Type B pancreatic cell (in vitro differentiated cells): ENCODE data around the gene ZNF792. TPM values are rescaled to one million over a fixed set of nuclear protein-coding genes. Genes with fewer than 3 reads are reported as not detected.

Experiments
- DNase-seq: peaks from one replicate; pipeline ENCODE4 v3.0.0; 2021; ENCODE audit warnings: mixed read lengths; ENCODE audit not compliant: unreplicated experiment; ENCODE audit errors: extremely low spot score
- H3K27ac Mint-ChIP-seq: 2 replicates; pipeline ENCODE4 v1.8.0; 2021; ENCODE audit warnings: mild to moderate bottlenecking, mixed read lengths
- H3K27me3 Mint-ChIP-seq: 2 replicates; pipeline ENCODE4 v1.8.0; 2021; ENCODE audit warnings: mixed read lengths
- H3K36me3 Mint-ChIP-seq: 2 replicates; pipeline ENCODE4 v1.8.0; 2021; ENCODE audit warnings: mixed read lengths
- H3K4me1 Mint-ChIP-seq: one replicate; pipeline ENCODE4 v1.8.0; 2021; ENCODE audit warnings: mixed read lengths; ENCODE audit not compliant: unreplicated experiment
- H3K4me3 Mint-ChIP-seq: 2 replicates; pipeline ENCODE4 v1.8.0; 2021; ENCODE audit warnings: mild to moderate bottlenecking, mixed read lengths
- H3K9me3 Mint-ChIP-seq: 2 replicates; pipeline ENCODE4 v1.8.0; 2021; ENCODE audit warnings: mixed read lengths
- total RNA-seq: library from RNA; stranded (reverse); gene quantifications from 2 replicates; pipeline ENCODE4 v1.2.1, GENCODE V29; 2021; ENCODE audit warnings: low replicate concordance
- TF ChIP-seq, protein P1 (sequence below): fragments of 200-600 bp; sonication (generic); conservative IDR thresholded peaks from 2 replicates; pipeline ENCODE4 v1.5.0; 2021; ENCODE audit warnings: antibody characterized with exemption, mild to moderate bottlenecking

ZNF792 gene
- total RNA-seq, 1 donor from 2014 or later: 6.5 TPM

DNA sequence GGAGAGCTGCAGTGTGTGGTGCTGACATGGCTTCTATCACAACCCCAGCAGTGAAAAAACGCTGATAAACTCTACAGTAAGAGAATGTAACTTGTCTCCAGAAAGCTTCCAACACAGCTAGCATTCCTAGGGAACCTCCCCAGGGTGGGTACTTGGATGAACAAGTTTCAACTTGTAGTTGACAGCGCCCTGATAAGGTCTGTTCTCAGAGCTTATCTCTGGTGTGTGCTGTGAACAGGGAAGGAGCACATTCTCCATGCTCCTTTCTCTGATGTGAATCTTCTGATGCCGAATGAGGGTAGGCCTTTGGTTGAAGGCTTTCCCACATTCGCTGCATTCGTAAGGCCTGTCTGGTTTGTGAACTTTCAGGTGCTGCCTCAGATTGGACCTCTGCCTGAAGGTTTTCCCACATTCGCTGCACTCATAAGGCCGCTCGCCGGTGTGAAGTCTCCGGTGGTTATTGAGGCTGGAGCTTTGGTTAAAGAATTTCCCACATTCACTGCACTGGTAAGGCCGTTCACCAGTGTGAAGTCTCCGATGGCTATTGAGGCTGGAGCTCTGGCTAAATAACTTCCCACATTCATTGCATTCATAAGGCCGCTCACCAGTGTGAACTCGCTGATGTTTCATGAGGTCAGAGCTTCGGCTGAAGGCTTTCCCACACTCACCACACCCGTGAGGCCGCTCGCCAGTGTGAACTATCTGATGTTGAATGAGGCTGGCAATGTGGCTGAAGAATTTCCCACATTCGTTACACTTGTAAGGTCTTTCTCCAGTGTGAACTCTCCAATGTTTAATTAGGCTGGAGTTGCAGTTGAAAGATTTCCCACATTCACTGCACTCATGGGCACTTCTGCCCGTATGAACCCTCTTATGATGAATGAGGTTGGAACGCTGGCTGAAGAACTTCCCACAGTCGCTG lies 5.9 kb downstream of the ZNF792 start:
- TF ChIP-seq, protein P1, sequence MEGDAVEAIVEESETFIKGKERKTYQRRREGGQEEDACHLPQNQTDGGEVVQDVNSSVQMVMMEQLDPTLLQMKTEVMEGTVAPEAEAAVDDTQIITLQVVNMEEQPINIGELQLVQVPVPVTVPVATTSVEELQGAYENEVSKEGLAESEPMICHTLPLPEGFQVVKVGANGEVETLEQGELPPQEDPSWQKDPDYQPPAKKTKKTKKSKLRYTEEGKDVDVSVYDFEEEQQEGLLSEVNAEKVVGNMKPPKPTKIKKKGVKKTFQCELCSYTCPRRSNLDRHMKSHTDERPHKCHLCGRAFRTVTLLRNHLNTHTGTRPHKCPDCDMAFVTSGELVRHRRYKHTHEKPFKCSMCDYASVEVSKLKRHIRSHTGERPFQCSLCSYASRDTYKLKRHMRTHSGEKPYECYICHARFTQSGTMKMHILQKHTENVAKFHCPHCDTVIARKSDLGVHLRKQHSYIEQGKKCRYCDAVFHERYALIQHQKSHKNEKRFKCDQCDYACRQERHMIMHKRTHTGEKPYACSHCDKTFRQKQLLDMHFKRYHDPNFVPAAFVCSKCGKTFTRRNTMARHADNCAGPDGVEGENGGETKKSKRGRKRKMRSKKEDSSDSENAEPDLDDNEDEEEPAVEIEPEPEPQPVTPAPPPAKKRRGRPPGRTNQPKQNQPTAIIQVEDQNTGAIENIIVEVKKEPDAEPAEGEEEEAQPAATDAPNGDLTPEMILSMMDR: no peak
- Mint-ChIP-seq H3K4me3 (no peak overlapping the region), H3K27ac (no peak overlapping the region), H3K36me3 (peaks cover 79% of the 10 kb centered on the region), H3K4me1 (peaks cover 14% of the 10 kb centered on the region), H3K9me3 (peaks cover 20% of the 10 kb centered on the region), H3K27me3 (no peaks in the 10 kb centered on the region)
- no peak for DNase-seq

DNA sequence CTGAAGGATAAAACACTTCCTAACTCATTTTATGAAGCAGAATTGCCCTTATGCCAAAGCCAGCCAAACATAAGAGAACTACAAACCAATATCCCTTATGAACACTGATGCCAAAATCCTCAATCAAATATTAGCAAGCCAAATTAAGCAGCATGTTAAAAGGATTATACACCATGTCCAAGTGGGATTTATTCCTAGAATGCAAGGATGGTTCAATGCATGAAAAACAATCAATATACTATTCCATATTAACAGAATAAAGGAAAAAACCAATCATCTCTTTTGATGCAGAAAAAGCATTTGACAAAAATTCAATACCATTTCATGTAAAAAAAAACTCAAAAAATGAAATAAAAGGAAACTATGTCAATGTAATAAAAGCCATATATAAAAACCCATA lies 10.9 kb downstream of the ZNF792 start:
- H3K36me3 Mint-ChIP-seq: peaks cover 53% of the 10 kb centered on the region
- H3K4me3 Mint-ChIP-seq: no peak overlapping the region
- no peak for DNase-seq
- no peak overlapping the region for H3K27ac Mint-ChIP-seq
- H3K9me3 Mint-ChIP-seq: peaks cover 23% of the 10 kb centered on the region
- no peaks in the 10 kb centered on the region for H3K4me1 Mint-ChIP-seq
- H3K27me3 Mint-ChIP-seq: no peaks in the 10 kb centered on the region
- TF ChIP-seq, protein P1: no peak

DNA sequence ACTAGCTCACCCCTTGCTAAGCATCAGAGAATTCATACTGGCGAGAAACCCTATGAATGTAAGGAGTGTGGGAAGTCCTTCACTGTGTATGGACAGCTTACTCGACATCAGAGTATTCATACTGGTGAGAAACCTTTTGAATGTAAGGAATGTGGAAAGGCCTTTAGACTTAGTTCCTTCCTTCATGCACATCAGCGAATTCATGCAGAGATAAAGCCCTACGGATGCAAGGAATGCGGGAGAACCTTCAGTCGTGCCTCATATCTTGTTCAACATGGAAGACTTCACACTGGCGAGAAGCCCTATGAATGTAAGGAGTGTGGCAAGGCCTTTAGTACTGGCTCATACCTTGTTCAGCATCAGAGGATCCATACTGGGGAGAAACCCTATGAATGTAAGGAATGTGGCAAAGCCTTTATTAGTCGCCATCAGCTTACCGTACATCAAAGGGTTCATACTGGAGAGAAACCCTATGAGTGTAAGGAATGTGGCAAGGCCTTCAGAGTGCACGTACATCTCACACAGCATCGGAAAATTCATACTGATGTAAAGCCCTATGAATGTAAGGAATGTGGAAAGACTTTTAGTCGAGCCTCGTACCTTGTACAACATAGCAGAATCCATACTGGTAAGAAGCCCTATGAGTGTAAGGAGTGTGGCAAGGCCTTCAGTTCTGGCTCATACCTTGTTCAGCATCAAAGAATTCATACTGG lies 20.0 kb downstream of the ZNF792 start:
- Mint-ChIP-seq H3K36me3 (peaks cover 49% of the 10 kb centered on the region), H3K9me3 (peaks cover 20% of the 10 kb centered on the region), H3K27me3 (no peaks in the 10 kb centered on the region), H3K4me1 (no peaks in the 10 kb centered on the region), H3K27ac (no peak overlapping the region), H3K4me3 (no peak overlapping the region)
- TF ChIP-seq, protein P1: no peak
- DNase-seq: no peak

DNA sequence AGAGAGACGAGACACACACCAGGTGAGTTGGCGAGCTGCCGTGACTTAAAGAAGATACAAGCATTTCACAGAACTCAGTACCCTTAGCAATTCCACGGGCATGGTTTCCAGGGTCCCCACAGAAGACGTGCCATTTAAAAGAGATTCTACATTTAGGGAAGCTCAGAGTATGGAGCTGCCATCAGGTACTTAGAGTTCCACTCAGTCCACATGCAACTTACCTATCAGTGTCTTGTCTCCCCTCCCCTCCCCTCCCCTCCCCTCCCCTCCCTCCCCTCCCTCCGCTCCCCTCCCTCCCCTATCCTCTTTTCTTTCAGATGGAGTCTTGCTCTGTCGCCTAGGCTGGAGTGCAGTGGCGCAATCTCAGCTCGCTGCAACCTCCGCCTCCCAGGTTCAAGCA lies 25.1 kb downstream of the ZNF792 start:
- Mint-ChIP-seq H3K4me3 (no peak overlapping the region), H3K4me1 (no peaks in the 10 kb centered on the region), H3K36me3 (peaks cover 52% of the 10 kb centered on the region), H3K27ac (no peak overlapping the region), H3K27me3 (no peaks in the 10 kb centered on the region), H3K9me3 (peaks cover 8% of the 10 kb centered on the region)
- DNase-seq: no peak
- TF ChIP-seq, protein P1: no peak

DNA sequence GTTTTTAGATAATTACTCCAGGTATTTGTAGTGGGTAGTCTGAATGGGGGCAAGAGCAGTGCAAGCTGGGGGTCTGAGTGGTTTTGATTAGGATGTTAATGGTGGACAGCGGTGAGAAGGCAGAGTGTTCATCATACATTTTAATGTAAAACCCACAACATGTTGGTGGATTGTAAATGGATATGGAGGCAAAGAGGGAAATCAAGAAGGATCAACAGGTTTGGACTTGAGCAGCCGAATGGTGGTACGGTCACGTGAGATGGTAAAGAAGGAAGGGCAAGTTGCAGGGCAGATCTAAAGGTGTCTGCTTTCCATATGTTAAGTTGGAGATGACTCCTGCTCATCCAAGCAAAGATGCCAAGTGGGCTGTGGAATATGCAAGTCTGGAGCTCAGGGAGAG lies 27.8 kb downstream of the ZNF792 start:
- H3K36me3 Mint-ChIP-seq: peaks cover 42% of the 10 kb centered on the region
- no peak overlapping the region for H3K4me3 Mint-ChIP-seq
- H3K27ac Mint-ChIP-seq: no peak overlapping the region
- H3K27me3 Mint-ChIP-seq: no peaks in the 10 kb centered on the region
- DNase-seq: no peak
- TF ChIP-seq, protein P1: no peak
- H3K4me1 Mint-ChIP-seq: no peaks in the 10 kb centered on the region
- H3K9me3 Mint-ChIP-seq: no peaks in the 10 kb centered on the region
